Measurements from ENCODE around the gene ADCY2.

- TF ChIP-seq POLR2AphosphoS5 (IDR thresholded peaks at IDR 0.05) (no peak), POLR2A (IDR thresholded peaks at IDR 0.05) (no peak)
Observed at GRCh38 chr5:7824995-7825394, 429.1 kb downstream of the ADCY2 start.
